EL (cell line): ENCODE results near the gene RAB9A.
"Not testable (repeated sequence)": the region's sequence is repeated elsewhere in the genome, so short reads cannot be mapped to it uniquely, and the experiment has no call there.

Experiments used
- DNase-seq: peaks from one replicate; pipeline ENCODE4 v3.0.0-alpha.2; 2016

The RAB9A gene

GRCh38 chrX:13670197-13670596, 18.7 kb upstream of the RAB9A start:
- no peak for DNase-seq

- DNase-seq = no peak
Observed at GRCh38 chrX:13673016-13673415, 15.9 kb upstream of the RAB9A start.

- no peak for DNase-seq
Observed at GRCh38 chrX:13676885-13677284, 12.0 kb upstream of the RAB9A start.

GRCh38 chrX:13679700-13680099, 9.2 kb upstream of the RAB9A start:
- DNase-seq = not testable (repeated sequence)

GRCh38 chrX:13681595-13681994, 7.3 kb upstream of the RAB9A start:
- DNase-seq = no peak

GRCh38 chrX:13684361-13684760, 4.6 kb upstream of the RAB9A start:
- DNase-seq = no peak

GRCh38 chrX:13685126-13685763, 3.7 kb upstream of the RAB9A start:
- peak; percentile 26 for DNase-seq

- DNase-seq = no peak
Observed at GRCh38 chrX:13687203-13687602, 1.7 kb upstream of the RAB9A start.

- DNase-seq = no peak
Observed at GRCh38 chrX:13688384-13688957, 457 bp upstream of the RAB9A start.

GRCh38 chrX:13689741-13690211, 848 bp downstream of the RAB9A start:
- peak; percentile 30 for DNase-seq

- DNase-seq = no peak
Observed at GRCh38 chrX:13690836-13691235, 1.9 kb downstream of the RAB9A start.

GRCh38 chrX:13691841-13692371, 3.0 kb downstream of the RAB9A start:
- peak; percentile 19 for DNase-seq

- no peak for DNase-seq
Observed at GRCh38 chrX:13692771-13693231, 3.9 kb downstream of the RAB9A start.

GRCh38 chrX:13693341-13693961, 4.5 kb downstream of the RAB9A start:
- DNase-seq = no peak

- DNase-seq = peak; percentile 21
Observed at GRCh38 chrX:13694359-13694758, 5.4 kb downstream of the RAB9A start.

GRCh38 chrX:13694983-13695382, 6.1 kb downstream of the RAB9A start:
- DNase-seq = no peak

- no peak for DNase-seq
Observed at GRCh38 chrX:13695601-13696115, 6.7 kb downstream of the RAB9A start.

GRCh38 chrX:13697455-13697854, 8.5 kb downstream of the RAB9A start:
- no peak for DNase-seq

GRCh38 chrX:13697976-13698375, 9.0 kb downstream of the RAB9A start:
- DNase-seq = no peak

GRCh38 chrX:13698432-13698831, 9.5 kb downstream of the RAB9A start:
- DNase-seq = no peak

- peak; percentile 8 for DNase-seq
Observed at GRCh38 chrX:13699183-13699826, 10.4 kb downstream of the RAB9A start.

GRCh38 chrX:13700380-13700779, 11.5 kb downstream of the RAB9A start:
- DNase-seq = no peak

GRCh38 chrX:13702111-13702789, 13.3 kb downstream of the RAB9A start:
- no peak for DNase-seq
